ENCODE data around the gene ICAM2. TPM values are rescaled to one million over a fixed set of nuclear protein-coding genes. Genes with fewer than 3 reads are reported as not detected.
A peak's percentile ranks its signal among the peaks of the same experiment; 100 is the strongest.

ICAM2 gene
- total and polyA plus RNA-seq, 4 donors: 58.7 to 77.7 (median 62.2) TPM

DNA sequence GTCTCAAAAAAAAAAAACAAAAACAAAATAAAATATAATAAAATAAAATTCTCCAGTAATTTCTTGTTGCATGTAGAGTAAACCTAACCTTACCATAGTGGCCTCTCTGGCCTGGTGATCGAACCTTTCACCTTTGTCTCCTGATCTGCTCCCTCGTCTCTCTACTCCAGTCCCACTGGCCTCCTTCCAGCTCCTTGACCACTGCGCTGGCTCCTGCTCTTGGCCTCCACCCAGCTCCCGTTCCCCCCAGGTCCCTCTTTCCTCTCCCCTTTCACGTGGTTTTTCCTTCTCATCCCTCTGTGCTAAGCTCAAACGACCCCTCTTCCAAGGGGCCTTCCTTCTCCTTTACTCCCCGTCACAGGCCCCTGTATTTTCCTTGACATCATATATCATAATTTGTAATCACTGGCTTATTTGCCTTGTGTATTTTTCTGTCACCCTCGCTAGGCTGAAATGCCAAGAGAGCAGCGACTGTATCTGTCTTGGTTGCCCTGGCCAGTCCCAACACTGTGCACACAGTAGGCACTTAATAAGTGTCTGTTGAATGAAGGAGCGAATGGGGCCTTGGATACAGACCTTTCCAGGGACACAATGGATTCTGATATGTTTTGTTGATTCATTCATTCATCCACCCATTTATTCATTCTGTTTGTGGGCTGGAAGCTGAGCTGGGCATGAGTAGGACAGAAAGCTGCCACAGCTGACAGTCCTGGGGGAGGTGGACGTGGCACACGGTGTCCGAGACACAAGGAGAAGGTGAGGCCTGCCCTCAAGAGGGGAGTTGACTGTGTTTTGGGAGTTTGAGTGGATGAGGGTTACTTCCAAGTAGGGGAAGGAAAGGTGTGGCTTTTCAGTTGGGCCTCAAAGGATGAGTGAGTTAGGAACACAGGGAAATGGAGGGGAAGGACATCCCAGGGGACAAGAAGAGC, 41.9 kb downstream of the ICAM2 start:
- Histone ChIP-seq H3K27ac (ENCODE audit: low read depth in 1 of 2, low read length in 1 of 2) (no peak overlapping the region), H3K4me3 (no peak overlapping the region), H3K9ac (ENCODE audit: insufficient read depth in 1 of 2, low read length in 2 of 2) (no peak overlapping the region), H3K4me1 (ENCODE audit: control insufficient read depth in 5 of 5, insufficient read depth in 5 of 5, low read length in 5 of 5) (peaks cover 0 to 36% (median 9%) of the 10 kb centered on the region in 5 donors), H3K36me3 (ENCODE audit: control insufficient read depth in 4 of 4, insufficient read depth in 4 of 4, low read length in 4 of 4) (no peaks in the 10 kb centered on the region), H3K27me3 (ENCODE audit: control insufficient read depth in 3 of 3, insufficient read depth in 3 of 3, low read length in 2 of 3) (no peaks in the 10 kb centered on the region), H3K9me3 (ENCODE audit: control insufficient read depth in 4 of 4, insufficient read depth in 3 of 4, low read length in 3 of 4) (no peaks in the 10 kb centered on the region)
- TF ChIP-seq, protein P1, sequence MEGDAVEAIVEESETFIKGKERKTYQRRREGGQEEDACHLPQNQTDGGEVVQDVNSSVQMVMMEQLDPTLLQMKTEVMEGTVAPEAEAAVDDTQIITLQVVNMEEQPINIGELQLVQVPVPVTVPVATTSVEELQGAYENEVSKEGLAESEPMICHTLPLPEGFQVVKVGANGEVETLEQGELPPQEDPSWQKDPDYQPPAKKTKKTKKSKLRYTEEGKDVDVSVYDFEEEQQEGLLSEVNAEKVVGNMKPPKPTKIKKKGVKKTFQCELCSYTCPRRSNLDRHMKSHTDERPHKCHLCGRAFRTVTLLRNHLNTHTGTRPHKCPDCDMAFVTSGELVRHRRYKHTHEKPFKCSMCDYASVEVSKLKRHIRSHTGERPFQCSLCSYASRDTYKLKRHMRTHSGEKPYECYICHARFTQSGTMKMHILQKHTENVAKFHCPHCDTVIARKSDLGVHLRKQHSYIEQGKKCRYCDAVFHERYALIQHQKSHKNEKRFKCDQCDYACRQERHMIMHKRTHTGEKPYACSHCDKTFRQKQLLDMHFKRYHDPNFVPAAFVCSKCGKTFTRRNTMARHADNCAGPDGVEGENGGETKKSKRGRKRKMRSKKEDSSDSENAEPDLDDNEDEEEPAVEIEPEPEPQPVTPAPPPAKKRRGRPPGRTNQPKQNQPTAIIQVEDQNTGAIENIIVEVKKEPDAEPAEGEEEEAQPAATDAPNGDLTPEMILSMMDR (IDR thresholded peaks at IDR 0.05; ENCODE audit: control extremely low read depth, extremely low read depth): no peak
- DNase-seq: peak in 2 of 3 donors; percentile 52 to 60
- 72 to 79% methylated on average over 13 of the region's 13 CpGs for WGBS, 2 donors
- no peak for ATAC-seq (ENCODE audit: insufficient read depth, low FRiP score)

DNA sequence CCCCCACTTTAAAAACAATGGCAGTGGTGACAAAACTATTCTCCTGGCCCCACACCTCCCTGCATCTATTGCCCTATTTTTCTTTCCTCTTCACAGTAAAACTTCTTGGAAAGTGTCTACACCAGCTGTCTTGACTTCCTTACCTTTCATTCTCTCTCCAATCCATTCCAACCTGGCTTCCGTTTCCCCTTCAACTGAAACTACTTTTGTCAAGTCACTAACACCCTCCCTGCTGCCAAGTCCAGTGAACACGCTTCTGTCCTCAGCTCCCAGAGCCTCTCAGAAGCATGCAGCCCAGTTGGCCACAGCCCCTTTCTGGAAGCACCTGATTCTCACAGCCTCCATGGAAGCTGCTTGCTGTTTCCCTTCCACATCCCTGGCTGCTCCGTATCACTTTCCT, 43.7 kb downstream of the ICAM2 start:
- ATAC-seq (ENCODE audit: insufficient read depth, low FRiP score): no peak
- H3K36me3 ChIP-seq (ENCODE audit: control insufficient read depth in 4 of 4, insufficient read depth in 4 of 4, low read length in 4 of 4): no peaks in the 10 kb centered on the region
- H3K9me3 ChIP-seq (ENCODE audit: control insufficient read depth in 4 of 4, insufficient read depth in 3 of 4, low read length in 3 of 4): no peaks in the 10 kb centered on the region
- TF ChIP-seq, protein P1 (IDR thresholded peaks at IDR 0.05; ENCODE audit: control extremely low read depth, extremely low read depth): no peak
- WGBS, 2 donors: 37 to 62% methylated on average over 3 of the region's 3 CpGs
- H3K4me1 ChIP-seq (ENCODE audit: control insufficient read depth in 5 of 5, insufficient read depth in 5 of 5, low read length in 5 of 5): peaks cover 0 to 29% (median 4%) of the 10 kb centered on the region in 5 donors
- no peaks in the 10 kb centered on the region for H3K27me3 ChIP-seq (ENCODE audit: control insufficient read depth in 3 of 3, insufficient read depth in 3 of 3, low read length in 2 of 3)
- no peak for DNase-seq
- H3K9ac ChIP-seq (ENCODE audit: insufficient read depth in 1 of 2, low read length in 2 of 2): no peak overlapping the region
- H3K4me3 ChIP-seq: no peak overlapping the region
- no peak overlapping the region for H3K27ac ChIP-seq (ENCODE audit: low read depth in 1 of 2, low read length in 1 of 2)

DNA sequence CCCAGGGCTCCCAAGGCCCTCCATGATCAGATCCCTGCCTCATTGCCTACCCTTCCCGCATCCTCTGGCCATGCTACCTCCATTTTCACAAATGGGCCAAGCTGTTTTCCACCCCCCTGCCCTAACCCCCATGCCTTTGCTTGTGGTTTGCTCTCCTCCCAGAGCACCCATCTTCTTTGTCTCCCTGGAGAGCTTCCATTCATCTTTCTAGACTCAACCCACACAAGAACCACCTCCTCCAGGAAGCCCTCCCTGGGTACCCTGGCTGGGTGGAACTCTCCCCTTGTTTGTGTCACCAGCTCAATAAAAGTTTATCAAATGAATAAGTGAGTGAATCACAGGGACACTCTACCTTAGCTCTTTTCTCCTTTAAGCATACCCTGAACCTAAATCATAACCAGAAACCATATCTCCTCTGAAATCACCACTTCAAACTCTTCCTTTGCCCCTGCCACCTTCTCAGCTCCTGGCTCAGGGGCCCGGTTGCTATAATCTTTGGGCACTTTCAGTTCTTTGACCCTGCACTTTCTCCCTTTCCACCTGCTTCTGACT, 44.8 kb downstream of the ICAM2 start:
- DNase-seq (no peak), ATAC-seq (ENCODE audit: insufficient read depth, low FRiP score) (no peak)
- H3K4me1 ChIP-seq (ENCODE audit: control insufficient read depth in 5 of 5, insufficient read depth in 5 of 5, low read length in 5 of 5): peaks cover 0 to 24% (median 4%) of the 10 kb centered on the region in 5 donors
- H3K9me3 ChIP-seq (ENCODE audit: control insufficient read depth in 4 of 4, insufficient read depth in 3 of 4, low read length in 3 of 4): no peaks in the 10 kb centered on the region
- no peaks in the 10 kb centered on the region for H3K27me3 ChIP-seq (ENCODE audit: control insufficient read depth in 3 of 3, insufficient read depth in 3 of 3, low read length in 2 of 3)
- no peak overlapping the region for H3K9ac ChIP-seq (ENCODE audit: insufficient read depth in 1 of 2, low read length in 2 of 2)
- 88 to 91% methylated on average over 2 of the region's 2 CpGs for WGBS, 2 donors
- H3K27ac ChIP-seq (ENCODE audit: low read depth in 1 of 2, low read length in 1 of 2): no peak overlapping the region
- H3K36me3 ChIP-seq (ENCODE audit: control insufficient read depth in 4 of 4, insufficient read depth in 4 of 4, low read length in 4 of 4): no peaks in the 10 kb centered on the region
- TF ChIP-seq, protein P1 (IDR thresholded peaks at IDR 0.05; ENCODE audit: control extremely low read depth, extremely low read depth): no peak
- no peak overlapping the region for H3K4me3 ChIP-seq

Data from lung (tissue), 12 donors.